Inflammatory macrophage (primary cell): ENCODE results near the gene TMEM97.
"Not testable (repeated sequence)": the region's sequence is repeated elsewhere in the genome, so short reads cannot be mapped to it uniquely, and the experiment has no call there.

Source experiments
- DNase-seq, 2 donors: peaks; one replicate each; pipeline ENCODE4 v3.0.0-alpha.2; 2020 to 2022
- total RNA-seq, 18 experiments: gene quantifications; one replicate each; lab custom pipeline; 2026; ENCODE audit warnings: mixed read lengths in 6 of 18, inconsistent platforms in 2 of 18; lab: John Stamatoyannopoulos, UW

TMEM97 gene
- total RNA-seq, result 3.1 to 28.1 (median 14.2) reads per million in 18 experiments

DNA sequence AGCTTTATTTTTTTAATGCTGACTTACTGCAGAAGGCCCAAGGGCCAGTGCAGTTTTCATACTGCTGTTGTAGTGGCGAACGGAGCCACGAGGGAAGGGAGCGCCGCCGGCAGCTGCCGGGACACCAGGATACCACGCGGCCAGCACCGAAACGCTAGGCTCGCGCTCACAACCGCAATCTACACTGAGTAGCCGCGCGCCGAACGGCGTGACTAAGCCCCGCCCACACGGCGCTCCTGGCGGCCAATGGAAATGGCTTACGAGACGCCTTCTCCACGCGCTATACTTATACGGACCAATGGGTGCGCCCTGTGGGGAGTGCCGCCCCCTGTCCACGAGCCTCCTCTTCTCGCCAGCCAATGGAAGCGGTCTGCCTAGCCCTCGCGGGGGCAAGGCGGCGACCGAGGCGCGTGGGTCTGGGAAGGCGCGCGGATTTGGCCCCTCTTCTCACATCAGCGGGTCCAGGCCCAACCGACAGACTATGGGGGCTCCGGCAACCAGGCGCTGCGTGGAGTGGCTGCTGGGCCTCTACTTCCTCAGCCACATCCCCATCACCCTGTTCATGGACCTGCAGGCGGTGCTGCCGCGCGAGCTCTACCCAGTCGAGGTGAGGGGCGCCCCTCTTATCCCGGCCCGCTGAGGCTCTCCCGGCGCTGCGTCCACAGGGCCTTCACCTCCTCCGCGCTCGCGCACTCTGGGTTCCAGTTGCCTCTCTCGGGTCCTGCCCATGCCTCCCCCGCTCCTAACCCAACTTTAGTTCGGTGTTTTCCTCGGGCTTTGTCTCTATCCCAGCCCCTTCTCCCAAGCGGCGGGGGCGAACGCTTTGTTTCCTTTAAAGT is at the start of gene TMEM97:
TSS of gene TMEM97 (plus strand) at position 442 of the 839 bp plus-strand sequence. CDS start at position 482, 40 bp downstream.
- DNase-seq, result peak; percentile 98

DNA sequence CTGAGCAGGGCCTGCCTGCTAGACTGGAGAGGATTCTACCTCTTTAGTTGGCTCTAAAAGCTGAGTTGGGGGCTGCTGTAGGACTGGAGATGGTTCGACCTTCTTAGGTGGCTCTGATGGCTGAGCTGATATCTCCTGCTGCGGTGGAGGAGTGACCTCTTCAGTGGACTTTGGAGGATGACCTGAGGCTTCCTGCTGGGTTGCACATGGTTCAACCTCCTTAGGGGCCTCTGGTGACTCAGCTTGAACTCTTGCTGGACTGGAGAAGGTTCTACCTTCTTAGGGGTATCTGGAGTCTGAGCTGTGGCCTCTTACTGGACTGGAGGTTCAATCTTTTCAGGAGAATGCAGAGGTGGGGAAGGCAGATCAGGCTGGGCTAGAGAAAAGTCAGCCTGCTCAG is 48.9 kb upstream of the TMEM97 start:
- no peak for DNase-seq

DNA sequence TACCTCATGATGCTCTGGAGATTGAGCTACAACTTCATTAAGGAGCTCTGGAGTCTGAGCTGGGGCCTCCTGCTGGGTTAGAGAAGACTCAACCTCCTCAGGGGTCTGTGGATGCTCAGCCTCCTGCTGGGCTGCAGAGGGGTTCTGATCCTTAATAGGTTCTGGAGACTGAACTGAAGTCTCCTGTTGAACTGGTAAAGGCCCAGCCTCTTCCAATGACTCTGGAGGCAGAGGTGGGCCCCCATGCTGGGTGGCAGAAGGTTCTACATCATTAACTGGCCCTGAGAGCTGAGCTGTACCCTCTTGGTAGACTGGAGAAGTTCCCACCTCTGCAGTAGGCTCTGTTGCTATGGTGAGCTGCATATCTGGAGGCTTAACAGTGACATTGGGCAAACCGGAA is 48.1 kb upstream of the TMEM97 start:
- no peak for DNase-seq

DNA sequence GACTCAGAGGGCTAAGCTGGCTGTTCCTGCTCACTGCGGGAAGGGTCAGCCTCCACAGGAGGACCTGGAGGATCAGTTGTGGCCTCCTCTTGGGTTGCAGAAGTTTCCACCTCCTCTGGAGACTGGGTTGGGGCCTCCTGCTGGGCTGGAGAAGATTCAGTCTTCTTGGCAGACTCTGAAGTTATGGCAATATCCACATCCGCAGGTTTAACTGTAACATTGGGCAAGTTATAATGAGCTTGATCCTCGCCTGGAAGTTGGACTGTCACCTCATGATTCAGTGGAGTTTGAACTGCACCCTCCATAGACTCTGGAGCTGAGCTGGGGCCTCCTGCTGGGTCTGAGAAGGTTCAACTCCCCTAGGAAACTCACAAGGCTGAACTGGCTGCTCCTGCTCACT is 47.6 kb upstream of the TMEM97 start:
- no peak for DNase-seq

DNA sequence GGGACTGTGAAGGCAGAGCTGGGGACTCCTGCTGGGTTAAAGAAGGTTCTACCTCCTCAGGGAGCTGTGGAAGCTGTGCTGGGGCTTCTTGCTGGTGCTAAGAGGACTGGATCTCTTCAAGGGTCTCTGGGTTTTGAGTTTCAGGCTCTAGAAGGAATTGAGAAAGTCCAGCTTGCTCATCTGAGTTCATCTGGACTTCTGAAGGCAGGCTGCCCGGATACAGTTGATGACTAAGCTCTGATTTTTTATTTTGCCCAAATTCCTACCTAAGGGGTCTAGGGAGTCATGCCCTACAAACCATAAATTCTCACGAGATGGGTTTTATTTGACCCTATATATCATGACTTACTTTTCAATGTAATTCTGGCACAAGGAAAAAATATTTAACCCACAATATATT is 46.8 kb upstream of the TMEM97 start:
- DNase-seq, result no peak

DNA sequence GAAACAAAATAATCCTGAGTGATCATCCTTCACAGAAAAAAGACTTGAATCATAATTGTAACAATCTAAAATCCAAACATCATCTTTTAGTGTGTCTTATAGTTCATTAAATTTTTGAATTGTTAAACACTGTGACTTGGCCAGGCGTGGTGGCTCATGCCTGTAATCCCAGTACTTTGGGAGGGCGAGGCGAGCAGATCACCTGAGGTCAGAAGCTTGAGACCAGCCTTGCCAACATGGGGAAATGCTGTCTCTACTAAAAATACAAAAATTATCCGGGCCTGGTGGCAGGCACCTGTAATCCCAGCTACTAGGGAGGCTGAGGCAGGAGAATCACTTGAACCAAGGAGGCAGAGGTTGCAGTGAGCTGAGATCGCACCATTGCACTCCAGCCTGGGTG is 45.7 kb upstream of the TMEM97 start:
- not testable (repeated sequence) for DNase-seq

DNA sequence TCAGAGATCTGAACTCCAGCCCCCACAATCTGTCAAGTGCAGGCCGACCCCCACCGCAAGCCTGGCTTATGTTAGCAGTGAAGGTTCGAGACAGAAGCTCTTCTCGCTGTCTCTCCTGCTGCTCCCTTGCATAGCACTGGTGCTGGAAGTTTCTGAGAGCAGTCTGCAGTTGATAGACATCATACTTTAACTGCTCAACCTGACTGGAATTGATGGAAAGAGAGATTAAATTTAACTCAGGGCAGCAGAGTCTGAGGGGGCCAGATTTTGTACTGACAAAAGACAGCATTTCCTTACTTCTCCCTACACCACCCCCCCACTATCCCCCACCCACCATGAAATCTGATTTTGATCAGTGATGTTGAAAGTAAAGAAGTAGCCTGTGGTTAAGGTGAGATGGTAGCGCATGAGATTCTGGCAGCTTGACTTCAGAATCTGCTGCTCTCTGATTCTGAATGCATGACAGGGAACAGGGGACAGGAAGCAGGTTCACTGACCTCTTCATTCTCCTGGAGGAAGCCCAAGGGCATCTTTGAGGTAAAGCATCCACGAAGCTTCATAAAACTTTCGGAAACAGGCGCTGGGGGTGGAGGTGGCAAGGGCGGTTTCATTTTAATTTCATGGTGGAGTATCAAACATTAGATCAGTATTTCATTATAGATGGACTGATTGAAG is 44.3 kb upstream of the TMEM97 start:
- DNase-seq, result no peak

DNA sequence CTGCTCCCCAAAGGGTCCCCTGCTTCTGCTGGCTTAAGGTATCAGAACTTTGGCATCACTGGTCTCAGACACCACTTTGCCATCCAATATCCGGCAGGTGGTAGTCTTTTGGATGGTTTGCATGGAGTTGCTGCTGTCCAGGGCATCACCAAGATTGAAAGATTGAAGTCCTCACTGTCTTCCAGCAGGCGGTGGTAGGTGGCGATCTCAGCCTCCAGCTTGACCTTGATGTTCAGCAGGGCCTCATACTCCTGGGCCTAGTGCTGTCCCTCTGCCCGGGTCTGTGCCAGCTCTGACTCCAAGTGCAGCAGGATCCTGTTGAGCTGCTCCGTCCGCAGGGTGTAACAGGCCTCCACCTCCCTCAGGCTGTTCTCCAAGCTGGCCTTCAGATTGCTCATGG is 43.0 kb upstream of the TMEM97 start:
- no peak for DNase-seq

DNA sequence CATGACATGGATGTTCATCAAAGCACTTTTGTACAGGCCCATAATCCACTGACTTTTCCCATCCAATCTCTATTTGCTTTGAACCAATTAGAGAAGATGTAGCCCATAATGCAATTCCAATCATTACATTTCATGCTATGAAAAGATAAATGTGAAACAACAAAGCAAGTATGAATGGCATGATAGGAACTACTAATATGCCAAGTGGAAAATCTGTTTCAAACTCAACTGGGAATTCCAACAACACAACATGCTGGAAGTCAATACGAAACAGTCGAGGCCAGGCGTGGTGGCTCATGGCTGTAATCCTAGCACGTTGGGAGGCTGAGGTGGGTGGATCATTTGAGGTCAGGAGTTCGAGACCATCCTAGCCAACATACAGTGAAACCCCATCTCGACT is 39.6 kb upstream of the TMEM97 start:
- no peak for DNase-seq

DNA sequence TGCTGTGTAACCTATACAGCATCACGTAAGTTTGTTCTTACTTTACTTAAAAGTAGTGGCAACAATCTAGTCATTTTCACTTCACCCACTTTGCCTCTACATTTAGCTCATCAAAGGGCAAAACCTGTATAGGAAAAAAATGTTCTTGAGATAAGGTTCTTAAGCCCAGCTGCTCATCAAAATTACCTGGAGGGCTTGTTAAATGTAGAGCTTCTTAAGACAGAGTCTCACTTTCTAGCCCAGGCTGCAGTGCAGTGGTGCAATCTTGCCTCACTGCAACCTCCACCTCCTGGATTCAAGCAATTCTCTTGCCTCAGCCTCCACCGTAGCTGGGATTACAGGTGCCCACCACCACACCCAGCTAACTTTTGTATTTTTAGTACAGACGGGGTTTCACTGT is 38.2 kb upstream of the TMEM97 start:
- DNase-seq, result no peak

DNA sequence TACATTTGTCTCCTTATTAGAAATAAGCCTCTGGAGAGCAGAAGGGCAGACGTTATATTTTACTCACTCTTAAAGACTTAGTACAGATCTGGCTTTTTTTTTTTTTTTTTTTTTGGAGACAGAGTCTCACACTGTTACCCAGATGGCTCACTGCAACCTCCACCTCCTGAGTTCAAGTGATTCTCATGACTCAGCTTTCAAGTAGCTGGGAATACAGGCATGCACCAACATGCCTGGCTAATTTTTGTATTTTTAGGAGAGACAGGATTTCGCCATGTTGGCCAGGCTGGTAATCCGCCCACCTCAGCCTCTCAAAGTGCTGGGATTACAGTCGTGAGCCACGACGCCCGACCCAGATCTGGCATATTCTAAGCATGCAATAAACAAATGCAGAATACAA is 36.4 kb upstream of the TMEM97 start:
- DNase-seq, result no peak

DNA sequence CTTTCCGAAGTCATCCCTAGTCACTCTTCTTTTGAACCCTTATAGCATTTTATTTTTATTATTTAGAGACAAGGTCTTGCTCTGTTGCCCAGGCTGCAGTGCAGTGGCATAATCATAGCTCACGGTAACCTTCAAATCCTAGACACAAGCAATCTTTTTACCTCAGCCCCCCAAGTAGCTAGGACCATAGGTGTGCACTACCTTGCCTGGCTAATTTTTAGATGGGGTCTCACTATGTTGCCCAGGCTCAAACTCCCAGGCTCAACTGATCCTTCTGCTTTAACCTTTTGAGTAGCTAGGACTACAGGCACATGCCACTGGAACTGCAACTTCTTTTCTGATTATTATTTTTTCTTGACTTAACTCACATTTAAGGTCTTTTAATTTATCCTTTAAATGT is 33.0 kb upstream of the TMEM97 start:
- no peak for DNase-seq

DNA sequence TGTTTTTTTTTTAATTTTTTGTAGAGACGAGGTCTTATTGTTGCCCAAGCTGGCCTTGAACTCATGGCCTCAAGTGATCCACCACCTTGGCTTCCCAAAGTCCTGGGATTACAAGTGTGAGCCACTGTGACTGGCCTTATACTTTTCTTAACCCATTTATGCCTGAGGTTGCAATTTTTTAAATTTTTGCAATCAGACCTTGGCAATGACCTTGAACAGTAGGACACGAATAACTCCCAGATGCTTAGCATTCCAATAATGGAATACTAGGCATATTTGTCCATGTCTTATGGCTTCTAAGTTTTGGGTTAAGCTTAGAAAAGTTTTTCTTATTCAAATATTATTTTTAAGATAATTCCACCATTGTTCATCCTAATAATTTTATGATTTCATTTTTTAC is 28.3 kb upstream of the TMEM97 start:
- DNase-seq, result no peak

DNA sequence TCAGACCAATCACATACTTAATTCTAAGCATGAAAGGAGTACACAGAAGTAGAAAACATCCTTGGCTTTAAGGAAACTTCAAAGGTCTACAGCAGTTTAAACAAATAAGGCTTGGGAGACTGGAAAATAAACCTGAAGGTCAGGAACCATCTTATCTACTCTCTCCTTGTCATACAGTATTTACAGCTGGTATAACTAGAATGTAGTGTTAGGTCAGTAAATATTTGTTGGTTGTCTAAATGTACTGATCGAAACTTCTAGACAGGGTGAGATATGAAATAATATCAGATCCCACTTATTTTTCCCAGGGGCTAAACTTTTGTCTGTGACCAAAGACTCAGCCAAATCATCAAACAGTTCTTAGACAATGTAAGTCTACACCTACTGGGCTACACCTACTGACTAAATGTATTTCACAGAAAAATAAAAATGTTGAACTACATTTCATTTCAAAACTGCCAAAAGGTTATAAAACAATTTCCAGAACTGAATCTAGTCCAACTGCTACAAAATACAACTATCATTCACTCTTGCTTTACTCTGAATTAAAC is 27.1 kb upstream of the TMEM97 start:
- DNase-seq, result no peak

DNA sequence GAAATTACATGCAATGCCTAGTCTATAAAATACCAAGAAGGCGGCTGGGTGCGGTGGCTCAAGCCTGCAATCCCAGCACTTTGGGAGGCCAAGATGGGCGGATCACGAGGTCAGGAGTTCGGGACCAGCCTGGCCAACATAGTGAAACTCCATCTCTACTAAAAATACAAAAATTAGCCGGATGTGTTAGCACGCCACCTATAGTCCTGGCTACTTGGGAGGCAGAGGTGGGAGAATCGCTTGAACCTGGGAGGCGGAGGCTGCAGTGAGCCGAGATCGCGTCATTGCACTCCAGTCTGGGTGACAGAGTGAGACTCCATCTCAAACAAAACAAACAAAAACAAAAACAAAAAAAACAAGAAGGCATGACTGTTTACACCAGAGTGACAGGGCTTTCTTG is 26.1 kb upstream of the TMEM97 start:
- not testable (repeated sequence) for DNase-seq

DNA sequence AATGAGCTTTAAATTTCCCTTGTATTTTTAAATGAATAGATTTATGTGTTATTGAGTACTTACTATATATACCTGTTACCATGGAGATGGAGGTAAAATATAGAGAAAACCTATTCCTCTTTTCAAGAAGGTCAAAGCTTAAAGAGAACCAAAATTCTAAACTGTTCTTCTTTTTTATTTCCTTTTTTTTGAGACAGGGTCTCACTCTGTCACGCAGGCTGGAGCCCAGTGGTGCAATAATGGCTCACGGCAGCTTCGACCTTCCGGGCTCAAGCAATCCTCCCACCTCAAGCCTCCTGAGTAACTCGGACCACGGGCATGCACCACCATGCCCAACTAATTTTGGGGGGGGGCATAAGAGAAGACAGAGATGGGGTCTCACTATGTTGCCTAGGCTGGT is 25.0 kb upstream of the TMEM97 start:
- DNase-seq, result peak; percentile 37 to 57

DNA sequence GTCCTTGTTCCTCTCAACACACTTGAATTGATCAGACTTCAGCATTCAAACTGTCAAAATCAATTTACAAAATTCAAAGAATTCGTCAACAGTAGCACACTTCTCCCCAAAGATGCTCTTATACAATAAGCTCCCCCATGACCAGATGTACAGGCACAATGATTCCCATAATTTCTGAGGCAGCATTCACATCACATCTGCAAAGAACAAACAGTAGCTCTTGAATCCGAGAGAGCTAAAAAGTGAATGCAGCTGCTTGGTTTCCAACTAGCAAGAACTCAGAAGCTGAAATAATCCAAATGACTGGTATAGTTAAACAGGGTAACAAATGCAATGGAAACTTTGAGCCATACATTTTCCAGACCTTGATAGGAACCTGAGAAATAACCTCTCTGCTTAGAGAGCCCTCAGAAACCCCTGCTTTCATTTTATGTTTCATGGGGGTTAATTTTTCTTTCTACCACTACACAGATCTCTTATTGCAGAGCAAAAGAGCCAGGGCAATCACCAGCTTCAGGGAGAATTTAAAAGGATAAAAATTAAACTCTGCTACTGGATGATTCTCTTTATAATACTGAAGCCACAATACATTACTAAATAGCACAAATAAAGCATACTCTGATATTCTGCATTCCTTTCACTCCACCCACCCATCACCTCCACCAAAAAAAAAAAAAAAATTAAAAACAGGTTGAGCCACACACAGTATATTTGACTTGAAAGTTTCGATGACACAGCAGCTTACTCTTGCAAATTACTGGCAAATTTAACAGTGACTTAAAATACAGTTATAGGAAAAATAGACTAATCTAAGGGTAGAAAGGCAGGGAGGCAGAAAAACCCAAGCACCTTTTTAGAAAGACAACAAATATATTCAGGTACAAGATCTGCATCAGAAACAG is 23.1 kb upstream of the TMEM97 start:
- DNase-seq, result no peak

DNA sequence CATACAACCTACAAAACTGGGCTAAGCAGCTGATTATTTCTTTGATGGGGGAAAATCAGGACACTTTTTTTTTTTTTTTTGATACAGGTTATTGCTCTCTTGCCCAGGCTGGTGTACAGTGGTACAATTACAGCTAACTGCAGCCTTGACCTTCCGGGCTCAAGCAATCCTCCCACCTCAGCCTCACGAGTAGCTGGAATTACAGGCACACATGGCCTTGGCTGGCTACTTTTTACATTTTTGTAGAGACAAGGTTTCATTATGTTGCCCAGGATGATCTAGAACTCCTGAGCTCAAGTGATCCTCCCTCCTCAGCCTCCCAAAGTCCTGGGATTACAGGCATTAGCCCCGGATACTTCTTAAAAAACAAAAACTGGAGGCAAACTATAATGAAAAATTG is 20.6 kb upstream of the TMEM97 start:
- DNase-seq, result no peak

DNA sequence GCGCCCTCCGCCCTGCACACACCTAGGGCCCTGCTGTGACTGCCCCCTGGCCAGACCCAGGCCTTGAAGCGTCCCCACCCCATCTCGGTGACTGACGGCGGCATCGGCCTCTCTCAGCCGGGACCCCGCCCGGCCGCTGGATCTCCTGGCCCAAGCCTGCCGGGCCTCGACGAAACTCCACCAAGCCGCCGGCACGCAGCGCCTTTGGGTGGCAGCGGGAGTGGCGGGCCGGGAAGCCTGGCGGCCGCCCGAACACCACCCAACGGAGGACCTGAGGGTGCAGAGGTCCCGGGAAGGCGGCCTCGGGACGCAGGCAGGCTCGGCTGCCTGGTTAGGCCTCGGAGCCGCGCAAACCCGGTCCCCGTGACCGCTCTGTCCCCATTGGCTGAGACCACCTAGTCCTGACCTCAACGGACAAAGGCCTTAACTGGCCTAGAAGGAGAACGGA is 12.0 kb upstream of the TMEM97 start:
- no peak for DNase-seq

DNA sequence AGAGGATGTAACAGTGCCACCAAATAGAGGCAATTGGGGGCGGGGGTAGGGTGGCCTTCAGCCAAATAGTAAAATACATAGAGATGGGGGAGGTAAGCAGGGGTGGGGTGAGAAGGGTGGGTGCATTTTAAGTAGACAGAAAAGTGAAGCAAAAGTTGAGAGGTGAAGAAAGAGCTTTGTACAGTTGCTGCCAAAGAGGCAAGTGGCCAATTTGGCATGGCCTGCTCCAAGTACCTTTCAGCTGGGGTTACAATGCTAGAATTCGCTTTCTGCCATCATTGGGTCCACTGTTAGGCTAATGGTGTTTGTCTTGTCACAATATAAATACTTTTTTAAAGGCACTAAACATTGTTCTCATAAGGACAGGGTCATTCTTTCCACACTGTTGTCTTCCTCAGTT is 5.2 kb upstream of the TMEM97 start:
- no peak for DNase-seq

DNA sequence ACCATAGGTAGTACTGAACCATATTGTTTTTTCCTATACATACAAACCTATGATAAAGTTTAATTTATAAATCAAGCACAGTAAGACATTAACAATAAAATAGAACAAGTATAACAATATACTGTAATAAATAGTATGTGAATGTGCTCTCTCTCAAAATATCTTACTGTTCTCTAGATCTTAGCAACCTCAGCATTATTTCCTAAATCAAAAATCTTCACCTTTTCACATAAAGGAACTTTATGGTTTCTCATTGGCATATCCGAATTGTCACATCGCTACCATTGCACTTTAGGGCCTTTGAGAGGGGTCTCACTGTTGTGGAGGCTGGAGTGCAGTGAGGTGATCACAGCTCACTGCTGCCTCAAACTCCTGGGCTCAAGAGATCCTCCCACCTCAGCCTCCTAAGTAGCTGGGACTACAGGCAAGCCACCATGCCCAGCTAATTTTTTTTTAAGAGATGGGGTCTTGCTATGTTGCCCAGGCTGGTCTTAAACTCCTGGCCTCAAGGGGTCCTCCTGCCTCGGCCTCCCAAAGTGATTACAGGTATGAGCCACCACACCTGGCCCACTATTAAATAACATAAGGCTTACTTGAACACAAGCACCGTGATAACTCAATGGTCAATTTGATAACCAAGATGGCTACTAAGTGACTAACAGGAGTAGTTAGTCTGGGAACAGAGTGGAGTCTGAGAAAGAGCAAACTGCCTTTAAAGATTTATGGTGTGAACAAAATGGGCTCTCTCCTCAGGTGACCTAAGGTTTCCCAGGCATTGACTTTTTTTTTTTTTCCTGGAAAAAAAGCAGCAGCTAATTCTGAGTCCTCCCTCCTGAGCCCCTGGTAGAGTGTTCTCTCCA is 2.9 kb upstream of the TMEM97 start:
- no peak for DNase-seq
